NCI-H748 treated with DMSO at 0.1 percent for 48 hours (cell line): ENCODE data around the gene STARD5.
A peak's percentile ranks its signal among the peaks of the same experiment; 100 is the strongest.
"Not testable (repeated sequence)": the region's sequence is repeated elsewhere in the genome, so short reads cannot be mapped to it uniquely, and the experiment has no call there.

ENCODE experiments used
- DNase-seq: peaks from one replicate; lab custom pipeline; 2025; lab: John Stamatoyannopoulos, UW

The STARD5 gene

DNA sequence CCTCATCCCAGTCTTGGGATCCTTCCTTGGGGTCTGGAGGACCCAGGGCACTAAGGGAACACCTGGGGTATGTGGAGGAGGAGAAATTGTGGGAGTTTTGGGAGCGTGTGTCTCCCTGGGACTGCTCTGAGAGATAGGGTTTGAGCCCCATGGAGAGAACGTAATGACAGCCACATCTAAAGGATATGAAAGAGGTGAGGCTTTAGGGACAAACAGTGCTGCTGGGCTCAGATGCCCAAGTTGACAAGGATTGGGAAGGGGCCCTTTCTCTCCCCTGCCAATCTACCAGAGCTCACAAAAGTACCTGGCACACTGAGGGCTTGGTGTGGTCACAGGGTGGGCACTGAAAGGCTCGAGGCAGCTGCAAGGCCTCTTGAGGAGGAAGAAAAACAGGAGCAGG, 13.3 kb upstream of the STARD5 start:
- no peak for DNase-seq

GRCh38 chr15:81336568-81336967, 12.6 kb upstream of the STARD5 start:
- no peak for DNase-seq

DNA sequence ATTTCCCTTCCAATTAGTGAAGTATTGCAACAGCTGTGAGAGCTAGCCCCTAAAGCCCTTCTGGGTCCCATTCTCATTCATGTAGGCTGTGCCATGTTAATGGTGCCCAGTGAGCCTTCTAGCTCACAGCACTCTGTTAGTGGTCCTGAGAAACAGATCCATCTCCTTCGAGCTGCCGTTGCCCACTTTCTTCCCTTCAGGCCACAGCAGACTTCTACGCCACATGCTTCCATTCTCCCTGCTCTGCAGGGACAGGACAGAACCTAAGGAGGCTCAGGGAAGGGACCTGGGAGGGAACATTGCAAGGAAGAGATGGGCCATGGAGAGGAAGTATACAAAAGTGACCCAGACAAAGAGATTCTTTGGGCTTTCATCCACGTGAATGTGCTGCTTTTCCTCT, 11.7 kb upstream of the STARD5 start:
- DNase-seq: no peak

DNA sequence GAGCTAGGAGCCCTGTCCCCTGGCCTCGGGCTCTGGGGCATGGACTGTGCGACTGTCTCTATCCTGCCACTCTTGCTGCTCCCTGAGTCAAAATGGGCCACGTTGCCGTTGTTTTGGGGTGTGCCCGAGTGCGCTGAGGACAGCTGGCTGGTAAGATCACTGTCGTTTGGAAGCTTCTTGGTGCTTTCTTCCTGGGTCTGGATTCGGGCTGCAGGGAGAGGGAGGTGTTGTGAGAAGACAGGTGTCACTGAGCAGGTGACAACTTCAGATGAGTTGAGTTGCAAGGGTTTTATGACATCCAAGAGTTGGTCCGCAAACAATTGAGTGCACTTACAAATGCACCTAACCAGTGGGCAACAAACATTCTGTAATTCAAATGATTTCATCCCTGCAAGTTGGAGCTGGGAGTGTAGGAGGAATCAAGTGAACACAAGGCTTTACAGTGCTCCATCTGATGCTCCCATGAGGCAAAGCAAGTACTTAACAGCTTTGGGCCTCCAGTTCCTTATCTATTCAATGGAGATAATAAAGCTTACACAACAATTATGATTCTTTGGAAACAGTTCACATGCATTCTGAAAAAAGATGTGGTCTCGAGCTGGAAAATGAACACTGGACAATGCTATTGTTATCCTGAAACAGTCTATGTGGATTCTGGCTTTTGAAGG, 11.0 kb upstream of the STARD5 start:
- peak; percentile 23 for DNase-seq

- DNase-seq: no peak
Observed at GRCh38 chr15:81333363-81333762, 9.4 kb upstream of the STARD5 start.

DNA sequence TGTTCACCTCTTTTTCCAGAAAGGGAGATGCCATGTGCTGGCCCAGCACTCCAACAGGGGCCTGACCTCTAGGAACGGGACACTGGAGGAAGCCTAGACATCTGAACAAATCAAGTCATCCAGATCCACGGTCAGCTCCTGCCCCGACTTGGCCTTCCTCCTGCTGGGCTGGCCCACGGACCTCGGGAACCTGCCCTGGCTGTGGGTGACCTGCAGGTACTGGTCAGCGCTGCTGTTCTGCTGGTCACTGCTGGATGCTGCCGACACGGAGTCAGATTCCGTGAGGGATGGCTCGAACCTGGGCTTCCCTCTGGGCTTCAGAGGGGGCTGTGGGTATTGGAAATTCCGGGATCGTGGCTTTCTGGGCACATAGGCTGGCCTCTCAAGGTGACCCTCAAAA, 8.4 kb upstream of the STARD5 start:
- DNase-seq: no peak

DNA sequence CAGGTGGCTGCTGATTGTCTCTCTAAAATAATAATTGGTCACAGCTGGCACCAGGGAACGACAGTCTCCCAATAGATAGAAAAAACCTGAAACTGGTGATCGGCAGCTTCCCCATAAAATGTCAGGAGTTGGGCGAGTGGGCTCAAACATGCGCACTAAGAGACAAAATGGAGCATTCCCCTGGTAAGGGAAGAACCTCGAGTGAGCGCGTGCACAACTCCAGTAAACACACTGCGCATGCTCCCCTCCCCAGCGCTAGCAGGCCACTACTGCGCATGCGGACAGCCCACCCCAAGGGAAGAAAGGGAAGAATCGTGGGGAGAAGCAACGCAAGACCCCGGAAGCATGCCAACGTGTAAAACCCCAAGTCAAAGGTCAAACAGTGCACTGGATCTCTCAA, 7.7 kb upstream of the STARD5 start:
- no peak for DNase-seq

GRCh38 chr15:81331141-81331540, 7.2 kb upstream of the STARD5 start:
- DNase-seq: not testable (repeated sequence)

DNA sequence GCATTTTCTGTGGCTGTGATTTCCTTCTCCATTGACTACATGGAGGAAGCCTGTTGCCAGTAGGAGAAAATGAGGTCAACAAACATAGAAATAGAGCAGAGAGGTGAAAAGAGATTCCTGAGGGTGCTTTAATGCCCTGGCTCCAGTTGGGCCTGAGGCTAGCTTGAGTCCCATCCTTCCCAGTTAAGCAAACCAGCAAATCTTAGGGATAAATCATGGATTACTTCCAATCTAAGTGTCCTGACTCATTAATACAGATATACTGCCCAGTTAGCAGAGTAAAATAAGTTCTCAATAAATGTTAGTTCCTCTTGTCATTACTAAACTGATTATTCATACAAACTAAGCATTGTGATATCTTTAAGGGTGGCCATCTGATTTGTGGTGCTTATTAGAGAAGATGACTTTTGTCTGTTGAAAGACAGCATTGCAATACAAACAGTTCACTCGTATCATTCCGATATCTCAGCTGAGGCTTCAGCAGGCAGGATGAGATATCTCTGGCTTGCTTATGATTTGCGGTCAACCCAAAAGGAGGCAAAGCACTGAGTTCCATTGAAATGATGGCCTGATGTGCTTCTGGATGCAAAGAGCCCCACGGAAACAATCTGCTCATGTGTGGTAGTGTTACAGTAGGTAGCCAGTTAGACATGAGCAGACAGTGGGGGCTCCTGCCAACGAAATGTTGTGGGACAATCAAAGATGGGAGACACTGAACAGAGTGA, 6.6 kb upstream of the STARD5 start:
- no peak for DNase-seq

DNA sequence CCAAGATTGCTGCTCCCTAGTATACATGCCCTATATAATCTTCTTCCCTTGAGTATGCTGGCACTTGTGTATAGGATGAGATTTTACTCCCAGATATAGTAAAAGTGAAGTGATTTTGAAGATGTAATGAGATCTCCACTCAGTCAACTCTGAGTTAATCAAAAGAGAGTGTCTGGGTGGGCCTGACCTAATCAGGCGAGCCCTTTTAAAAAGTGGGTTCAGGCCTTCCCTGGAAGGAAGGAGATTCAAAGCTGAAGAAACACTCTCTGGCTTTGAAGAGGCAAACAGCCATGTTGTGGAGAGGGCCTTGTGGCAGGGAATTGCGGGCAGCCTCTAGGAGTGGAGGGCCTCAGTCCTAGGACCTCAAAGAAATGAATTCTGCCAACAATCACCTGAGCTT, 5.5 kb upstream of the STARD5 start:
- DNase-seq: no peak

DNA sequence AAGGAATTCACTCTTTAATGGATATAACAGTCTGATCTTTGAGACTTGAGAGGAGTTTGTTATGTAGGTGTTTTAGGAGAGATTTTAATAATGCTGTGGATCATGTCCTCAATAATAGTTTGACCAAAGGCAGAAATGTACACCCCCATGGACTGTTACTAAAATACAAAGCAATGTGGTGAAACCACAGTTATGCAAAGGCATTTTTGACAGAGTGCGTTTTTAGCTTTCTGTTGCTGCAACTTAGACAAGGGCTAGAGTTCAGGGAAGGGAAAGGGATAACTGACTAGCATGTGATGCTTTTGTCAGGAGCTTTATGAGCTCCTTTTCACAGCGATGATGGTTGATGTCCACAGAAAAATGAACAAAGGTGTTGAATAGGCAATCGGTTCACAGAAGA, 3.6 kb upstream of the STARD5 start:
- DNase-seq: no peak

- no peak for DNase-seq
Observed at GRCh38 chr15:81326466-81327212, 2.7 kb upstream of the STARD5 start.

DNA sequence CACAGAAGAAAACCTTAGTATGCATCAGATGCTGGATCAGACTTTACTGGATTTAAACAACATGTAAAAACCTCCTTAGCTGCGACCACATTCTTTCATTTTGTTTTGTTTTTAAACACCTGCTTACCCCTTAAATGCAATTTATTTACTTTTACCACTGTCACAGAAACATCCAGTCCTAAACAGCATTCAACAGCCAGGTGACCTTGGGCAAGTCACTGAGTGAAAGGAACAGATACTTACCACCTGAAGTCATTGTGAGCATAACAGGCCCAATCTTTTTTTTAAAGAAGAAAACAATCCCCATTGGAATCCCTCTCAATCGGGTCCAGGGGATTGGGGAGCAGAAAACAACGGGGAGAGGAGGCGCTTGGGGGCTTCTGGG, 390 bp downstream of the STARD5 start:
- no peak for DNase-seq

GRCh38 chr15:81322676-81323253, 1.2 kb downstream of the STARD5 start:
- DNase-seq: no peak

DNA sequence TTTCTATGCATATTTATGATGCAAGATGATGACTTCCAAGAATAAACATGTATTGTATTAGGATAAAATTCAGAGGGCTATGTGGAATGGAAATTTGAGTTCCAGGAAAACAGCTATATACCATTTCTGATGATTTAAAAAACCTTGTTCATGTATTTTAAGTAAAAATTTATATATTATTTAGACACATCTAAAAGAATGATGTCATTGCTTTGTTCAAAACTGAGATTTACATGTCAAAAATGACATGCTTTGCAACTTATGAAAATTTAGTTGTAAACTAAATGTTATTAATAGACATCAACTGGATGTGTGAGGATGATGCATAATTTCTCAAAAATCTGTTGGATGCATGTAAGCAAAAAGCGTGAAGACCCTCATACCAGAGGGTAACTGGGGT, 2.3 kb downstream of the STARD5 start:
- no peak for DNase-seq

GRCh38 chr15:81317642-81318017, 6.3 kb downstream of the STARD5 start:
- no peak for DNase-seq

- DNase-seq: no peak
Observed at GRCh38 chr15:81316267-81316666, 7.7 kb downstream of the STARD5 start.

GRCh38 chr15:81315452-81316175, 8.3 kb downstream of the STARD5 start:
- no peak for DNase-seq

- no peak for DNase-seq
Observed at GRCh38 chr15:81314378-81314777, 9.6 kb downstream of the STARD5 start.

DNA sequence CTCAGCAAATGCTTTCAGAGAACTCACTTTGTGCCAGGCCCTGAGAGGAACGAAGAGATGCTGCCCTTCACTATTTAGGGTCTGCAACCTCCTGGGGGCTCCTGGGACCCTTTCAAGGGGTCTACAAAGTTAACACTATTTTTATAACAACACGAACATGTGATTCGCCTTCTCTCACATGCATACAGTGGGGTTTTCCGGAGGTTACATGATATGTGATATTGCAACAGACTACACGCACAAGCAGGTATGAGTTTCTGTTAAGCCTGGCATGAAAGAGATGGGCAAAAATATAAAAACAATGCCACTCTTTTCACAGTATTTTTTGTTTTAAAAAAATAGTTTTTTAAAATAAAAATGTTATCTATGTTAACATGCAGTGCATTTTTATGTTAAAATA, 10.3 kb downstream of the STARD5 start:
- DNase-seq: no peak

DNA sequence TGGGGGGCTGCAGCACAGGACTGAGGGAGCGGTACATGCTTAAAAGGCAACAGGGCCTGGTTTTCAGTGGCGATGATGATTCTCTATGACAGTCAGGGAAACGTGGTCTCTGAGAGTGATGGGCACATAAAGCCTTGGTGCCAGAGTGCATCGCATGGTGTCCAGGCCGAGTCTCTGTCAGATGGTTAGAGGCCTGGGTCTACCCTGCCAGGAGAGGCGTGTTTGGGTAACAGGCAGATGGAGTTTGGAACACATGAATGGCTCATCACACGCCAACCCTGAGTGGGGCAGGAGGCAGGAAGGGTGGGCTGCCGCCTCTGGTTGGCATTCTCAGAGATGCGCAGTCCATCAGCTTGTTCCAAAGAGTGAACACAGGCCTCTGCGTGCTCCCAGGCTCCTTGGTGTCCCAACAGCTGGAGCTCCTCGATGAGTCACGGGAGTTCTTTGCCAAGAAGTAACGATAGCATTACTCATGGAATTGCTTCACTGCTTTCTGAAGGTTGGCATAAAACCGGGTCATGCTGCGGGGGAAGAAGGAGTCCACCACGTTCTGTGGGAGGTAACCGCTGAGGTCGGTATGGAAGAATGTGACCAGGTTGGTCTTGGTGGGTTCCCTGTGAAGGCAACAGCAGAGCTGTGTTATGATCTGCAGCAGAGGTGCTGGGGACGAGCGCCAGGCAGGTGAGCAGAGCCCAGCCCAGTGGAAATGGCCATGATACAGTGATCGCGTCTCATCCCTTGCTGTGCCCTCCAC, 11.0 kb downstream of the STARD5 start:
- no peak for DNase-seq
